Measurements from ENCODE around the gene TUBGCP3.
"Not testable (repeated sequence)": the region's sequence is repeated elsewhere in the genome, so short reads cannot be mapped to it uniquely, and the experiment has no call there.

The TUBGCP3 gene

DNA sequence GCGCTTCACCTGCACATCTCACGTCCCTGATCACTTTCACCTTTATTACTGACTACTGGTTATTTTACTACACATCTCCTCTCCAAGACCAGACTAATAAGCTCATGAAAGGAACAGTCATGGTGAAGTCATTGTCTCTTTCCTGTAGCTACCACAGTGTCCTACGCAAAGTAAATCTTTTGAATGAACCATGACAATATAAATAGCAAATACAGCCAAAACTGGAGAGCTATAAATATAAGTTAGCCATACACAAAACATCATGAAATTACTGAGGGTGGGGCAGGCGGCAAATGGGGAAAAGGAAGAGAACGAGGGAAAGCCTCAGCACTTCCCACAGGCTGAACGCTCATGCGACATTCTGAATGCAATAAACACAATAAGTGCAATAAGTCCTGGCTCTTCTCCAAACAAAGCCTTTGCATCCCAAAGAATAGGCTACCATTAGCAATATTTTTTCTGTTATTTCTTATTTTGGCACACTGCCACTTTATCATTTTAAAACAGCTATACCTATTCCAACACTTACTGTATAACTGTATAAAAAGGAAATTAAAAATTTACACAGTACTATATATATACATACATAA, 62.5 kb downstream of the TUBGCP3 start:
- no peak for DNase-seq

DNA sequence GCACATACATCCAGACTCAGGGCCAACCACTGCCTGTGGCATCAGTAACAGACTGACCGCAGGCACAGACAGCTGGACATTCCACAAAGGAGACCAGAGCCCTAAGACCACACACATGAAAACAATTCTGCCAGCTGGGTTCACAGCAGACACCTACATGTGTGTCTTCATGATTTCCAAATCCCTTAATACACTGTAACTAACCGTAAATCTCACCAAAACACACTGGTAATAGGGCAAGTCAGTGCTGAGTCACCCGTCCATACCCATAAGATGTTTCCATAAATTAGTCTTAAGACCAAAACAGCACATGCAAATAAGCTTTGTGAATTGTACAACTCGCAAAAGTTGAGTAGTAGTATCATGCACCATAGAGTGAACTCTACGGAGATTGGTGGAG, 65.4 kb downstream of the TUBGCP3 start:
- DNase-seq, result no peak

DNA sequence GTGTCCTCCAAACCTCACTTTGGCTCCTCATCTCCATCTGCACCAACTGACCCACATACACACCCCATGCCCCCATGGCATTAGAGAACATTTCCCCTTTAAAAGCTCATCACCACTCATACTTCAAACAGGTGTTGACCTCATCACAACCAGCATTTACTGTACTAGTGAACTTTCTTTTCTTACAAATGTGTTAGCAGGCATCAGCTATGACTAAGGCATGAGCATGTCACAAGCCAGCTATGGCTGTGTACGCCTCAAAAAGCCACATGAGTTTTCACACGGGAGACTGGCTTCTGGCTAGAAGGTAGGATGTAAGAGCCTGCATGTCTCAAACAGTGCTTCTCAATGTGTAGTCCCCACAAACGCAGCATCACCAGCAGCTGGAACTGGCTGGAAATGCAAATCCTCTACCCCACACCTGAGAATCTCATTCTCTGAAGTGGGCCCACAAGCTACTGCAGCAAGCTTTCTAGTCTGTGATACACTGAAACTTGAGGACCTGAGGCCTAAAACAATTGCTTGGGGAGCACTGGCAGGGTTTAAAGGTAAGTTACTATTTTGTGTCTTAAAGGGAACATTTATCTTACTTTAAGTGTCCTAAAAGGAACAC, 66.8 kb downstream of the TUBGCP3 start:
- no peak for DNase-seq

DNA sequence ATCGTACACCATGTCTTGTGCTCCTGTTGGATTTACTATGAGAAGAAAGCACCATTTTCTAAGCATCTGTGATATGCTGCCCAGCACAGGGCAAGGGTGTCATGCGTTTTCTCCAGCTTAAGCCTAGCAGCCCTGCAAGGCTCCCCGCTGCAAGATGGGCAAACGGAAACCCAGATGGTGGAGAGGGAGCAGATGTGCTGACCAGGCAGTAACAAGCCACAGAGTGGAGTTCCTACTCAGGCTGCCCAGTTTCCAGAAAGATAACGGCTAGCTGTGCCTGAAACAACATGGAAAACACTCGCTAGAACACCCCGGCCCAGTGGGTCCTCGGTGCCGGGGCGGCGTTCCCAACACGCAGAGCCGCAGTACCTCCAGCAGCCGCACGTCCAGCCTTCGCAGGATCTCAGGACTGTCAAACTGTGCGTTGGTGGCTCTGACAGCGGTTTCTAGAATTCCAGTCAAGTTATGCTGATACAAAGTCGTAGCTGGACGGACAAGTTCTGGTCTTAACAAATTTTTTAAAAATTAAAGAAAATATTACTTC, 68.4 kb downstream of the TUBGCP3 start:
- no peak for DNase-seq

DNA sequence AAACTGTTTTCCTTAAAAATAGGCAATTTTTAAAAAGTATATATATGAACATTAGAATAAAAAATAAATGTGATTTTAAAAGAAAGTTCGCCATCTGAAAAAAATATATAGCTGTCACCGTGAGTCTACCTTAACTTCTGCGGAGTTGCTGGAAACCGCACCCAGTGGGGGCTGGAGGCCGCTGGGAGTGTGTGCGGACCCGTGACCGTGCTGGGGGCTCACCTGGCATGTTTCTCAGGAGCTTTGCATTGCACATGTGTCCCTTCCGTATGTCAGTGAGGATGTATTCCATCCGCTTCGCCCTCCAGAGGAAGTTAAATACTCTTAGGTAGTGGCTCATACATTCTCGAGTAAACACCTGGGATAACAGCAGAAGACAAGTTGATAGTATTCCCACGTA, 71.7 kb downstream of the TUBGCP3 start:
- DNase-seq, result no peak

DNA sequence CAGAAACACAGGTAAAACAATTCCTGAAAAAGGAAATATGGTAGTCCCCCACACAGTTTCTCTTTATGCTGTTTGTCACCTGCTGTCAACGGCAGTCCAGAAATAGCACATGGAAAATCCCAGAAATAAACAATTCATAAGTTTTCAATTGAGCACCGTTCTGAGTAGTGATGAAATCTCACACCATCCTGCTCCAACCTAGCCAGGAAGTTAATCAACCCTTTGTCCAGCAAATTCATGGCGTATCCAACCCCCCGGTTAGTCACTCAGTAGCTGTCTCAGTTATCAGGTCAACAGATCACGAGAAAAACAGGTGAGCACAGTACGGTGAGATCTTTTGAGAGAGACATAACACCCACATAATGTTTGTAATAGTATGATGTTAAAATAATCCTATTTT, 74.2 kb downstream of the TUBGCP3 start:
- DNase-seq, result no peak

DNA sequence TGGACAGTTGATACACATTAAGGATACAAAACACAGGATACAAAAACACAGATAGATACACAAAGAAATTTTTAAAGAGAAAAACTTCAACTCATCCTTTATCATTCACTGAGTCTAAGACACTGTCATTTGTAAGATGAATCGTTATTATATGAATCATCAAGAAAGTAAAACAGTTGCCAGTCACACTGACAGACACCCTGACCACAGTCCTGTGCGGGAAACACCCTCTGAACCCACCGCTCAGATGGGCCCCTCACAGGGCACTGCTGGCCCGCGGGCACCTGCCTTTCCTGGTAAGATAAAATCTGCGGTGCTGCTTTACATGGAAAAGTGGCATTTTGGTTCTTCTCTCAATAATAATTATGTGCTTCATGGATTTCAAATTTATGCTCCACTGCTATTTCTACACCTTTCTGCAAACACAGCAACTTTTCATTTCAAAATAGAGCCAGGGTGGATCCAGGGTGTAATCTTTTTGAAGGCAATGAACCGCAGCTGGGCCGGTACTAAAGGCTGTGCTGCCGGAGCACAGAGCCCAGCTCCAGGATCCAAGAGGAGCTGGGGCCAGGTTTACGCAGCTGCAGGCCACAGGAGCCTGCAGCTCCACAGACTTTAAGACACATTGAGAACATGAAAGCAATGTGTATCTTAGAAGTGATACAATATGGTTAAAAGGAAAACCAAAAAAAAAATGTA, 76.8 kb downstream of the TUBGCP3 start:
- DNase-seq, result no peak

DNA sequence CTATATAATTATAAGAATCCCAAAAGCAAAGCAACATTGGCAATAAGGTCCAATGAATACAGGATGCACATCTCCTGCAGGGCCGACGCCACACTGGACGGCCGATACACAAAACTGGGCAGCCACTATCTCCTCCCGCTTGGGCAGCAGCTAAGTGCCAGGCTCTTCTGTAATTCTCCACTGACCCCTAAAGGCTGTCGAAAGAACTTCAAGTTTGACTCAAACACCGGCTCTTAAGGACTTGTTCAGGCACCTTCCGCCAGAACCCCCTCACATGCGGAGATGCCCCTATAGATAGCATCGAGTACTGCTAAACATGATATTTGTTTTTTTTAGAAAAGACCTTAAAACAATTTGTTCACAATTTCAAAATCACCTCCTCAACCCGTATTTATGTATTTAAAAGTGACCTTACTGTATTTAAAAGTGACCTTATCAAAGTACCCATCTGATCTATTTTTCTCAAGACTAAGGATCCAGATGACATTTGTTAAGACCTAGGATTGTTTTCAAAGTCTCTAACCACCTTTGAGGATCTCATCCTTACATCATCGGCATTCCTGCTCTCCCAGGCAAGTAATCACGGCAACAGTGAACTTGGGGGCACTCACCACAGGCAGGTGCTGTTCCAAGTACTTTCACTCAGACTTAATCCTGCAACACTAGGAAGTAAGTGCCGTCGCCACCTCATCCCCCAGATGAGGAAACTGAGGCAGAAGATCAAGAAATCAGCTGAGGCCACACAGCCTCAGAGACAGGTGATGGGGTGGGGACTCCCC, 77.8 kb downstream of the TUBGCP3 start:
- DNase-seq, result peak; percentile 64

DNA sequence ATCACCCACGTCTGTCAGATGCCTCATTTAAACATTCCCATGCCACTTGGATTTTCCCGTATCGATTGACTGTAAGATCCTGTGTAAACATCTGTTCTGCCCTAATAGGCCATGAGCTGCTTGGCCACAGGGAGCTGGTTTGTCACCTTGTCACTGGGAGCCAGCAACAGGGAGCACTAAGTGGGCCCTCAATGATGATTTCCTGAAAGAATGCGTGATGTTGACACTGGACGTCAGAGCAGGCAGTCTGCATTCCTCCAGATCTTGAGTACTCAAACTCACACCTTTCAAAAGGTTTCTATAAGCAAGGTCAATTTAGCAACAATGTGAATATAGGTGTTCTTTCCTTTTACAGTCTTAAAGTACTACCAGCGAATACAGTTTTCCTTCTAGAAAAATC, 78.8 kb downstream of the TUBGCP3 start:
- DNase-seq, result no peak

DNA sequence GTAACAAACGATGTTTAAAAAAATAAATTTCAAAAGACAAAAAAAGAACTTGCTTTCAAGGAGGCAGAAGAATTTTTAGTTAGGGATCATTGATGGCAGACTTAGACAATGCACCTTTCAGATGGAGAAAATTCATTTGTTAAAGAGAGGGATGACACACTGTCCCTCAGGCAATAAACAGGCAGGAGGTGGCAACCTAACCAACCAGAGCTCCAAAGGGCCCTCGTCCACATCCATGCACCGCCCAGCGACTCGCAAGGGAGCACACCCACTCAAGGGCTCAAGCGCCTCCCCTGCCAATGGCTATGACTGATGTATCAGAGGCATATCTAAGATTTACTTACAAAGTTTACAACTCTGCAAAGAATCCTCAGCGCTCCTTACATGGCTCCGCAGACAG, 81.9 kb downstream of the TUBGCP3 start:
- DNase-seq, result no peak

DNA sequence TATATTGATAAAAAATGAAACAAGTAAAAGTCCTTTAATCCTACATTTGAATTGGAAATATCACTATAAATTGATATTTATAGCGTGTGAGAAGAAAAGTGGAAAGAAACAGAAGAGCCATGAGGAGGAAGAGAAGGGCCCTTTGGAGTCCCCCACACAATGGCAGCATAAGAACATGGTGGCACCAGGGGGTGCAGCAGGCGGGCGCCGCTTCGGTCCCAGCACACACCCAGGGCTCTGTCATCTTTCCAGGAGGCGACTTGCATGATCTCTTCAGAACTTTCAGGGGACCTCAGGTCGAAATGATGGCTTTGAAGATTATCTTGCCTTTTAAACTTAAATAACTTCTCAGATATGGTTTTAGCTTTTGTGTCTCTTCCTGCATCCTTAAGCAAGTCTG, 91.8 kb downstream of the TUBGCP3 start:
- DNase-seq, result no peak

DNA sequence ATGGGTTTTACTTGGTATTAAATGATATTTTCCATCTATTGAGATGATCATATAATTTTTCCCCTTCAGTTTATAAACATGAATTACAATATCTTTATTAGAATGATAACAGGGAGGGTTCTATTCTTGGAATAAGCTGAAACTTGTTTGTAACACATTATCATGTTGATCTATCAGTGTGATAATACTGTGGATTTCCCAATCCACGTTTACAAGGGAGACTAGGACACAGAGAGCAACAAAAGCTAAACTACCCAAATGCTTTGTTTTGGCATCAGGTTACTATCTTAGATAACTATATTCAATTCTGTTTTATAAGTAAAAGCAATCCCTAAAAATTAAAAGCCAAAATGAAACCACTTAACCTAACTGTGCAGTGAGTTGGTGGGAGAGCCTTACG, 92.5 kb downstream of the TUBGCP3 start:
- no peak for DNase-seq

DNA sequence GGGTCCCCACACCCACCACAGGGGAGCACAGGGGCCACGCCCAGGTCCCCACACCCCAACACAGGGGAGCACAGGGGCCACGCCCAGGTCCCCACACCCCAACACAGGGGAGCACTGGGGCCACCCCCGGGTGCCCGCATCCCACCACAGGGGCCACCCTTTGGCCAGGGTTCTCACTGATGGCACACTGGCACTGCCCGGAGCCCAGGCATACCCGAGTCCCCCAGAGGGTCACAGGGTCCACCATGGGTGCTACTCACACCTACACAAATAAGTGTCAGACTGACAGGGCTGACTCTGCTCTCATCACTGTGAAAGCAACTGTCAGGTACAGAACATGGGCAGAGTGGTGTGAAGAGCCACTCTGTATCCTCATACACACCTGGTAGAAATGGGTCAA, 98.8 kb downstream of the TUBGCP3 start:
- DNase-seq, result no peak

DNA sequence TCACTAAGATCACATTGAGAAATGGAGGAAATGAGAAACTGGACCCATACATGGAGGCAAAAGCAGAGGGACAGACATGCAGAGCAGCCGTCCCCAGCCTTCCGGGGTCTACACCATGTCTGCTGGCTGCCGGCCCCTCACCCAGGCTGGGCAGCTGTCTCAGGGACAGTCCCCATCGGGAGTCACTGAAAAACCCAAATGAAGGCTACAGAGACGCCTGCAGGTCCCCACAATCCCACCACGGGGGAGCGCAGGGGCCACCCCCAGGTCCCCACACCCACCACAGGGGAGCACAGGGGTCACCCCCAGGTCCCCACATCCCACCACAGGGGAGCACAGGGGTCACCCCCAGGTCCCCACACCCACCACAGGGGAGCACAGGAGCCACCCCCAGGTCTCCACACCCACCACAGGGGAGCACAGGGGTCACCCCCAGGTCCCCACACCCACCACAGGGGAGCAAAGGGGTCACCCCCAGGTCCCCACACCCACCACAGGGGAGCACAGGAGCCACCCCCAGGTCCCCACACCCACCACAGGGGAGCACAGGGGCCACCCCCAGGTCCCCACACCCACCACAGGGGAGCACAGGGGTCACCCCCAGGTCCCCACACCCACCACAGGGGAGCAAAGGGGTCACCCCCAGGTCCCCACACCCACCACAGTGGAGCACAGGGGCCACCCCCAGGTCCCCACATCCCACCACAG, 99.5 kb downstream of the TUBGCP3 start:
- not testable (repeated sequence) for DNase-seq

DNA sequence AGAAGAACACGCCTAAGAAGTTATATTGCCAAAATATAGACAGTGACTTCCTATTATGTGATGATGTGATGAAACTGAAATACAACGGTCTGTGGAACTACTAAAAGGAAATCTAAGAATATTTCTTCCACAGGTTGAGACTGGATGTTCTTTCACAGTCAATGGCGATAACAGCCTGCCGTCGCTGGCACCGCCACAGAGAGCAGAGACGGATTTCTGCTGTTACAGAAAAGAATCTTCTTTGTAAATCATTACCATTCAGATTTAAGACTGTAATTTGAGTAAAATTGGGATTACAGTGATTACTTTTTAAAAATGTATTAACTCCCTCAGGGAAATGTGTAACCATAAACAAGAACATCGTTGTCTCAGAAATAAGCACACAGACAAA, 100.8 kb downstream of the TUBGCP3 start:
- DNase-seq, result no peak

DNA sequence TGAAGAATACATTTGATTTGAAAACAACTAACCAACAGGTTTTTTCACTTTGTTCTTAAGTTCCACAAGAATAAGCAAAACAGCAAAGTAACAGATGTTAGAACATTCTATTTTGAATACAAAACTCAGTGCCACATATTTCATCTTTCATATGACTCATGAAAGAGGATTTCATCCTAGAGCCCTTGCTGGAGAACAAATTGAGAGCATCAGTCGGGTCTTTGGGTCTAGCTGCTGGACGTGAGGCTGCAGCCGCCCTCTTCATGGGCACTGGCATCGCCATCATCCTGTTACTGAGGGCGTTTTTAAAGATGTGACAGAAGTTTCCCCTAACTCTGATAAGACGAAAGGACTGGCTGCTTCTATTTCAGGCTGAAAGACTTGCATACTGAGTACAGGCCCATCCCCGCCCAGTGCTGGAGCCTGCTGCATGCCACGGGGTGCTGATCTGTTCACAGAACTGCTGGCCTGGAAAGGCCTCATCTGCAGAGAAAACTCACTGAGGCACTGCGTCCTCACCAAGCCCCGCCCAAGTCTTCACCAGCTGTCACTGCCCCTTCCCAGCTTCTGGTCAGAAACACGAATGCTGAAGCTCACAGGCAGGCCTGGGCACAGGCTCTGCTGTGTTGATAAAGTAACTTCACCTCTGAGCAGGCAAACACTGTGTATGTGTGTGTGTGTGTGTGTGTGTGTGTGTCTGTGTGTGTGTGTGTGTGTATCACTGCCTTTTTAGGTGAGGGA, 101.4 kb downstream of the TUBGCP3 start:
- DNase-seq, result no peak

DNA sequence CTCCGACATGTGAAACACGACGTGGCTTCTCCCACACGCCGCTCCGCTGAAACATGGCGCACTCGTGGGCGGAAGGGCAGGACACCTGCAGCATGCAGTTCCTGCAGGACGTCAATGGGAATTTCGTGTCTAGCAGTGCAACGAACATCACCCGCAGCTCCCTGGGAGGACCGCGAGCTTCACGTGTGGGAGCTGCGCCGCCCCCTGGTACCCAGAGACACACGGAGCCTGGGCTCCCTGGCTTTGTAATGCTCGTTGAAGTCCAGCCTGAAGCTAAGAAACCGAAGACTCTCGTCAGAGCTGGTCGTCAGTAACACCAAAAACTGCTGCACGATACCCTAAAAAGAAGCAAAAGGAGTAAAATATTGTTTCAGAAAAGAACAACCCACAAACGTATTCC, 102.1 kb downstream of the TUBGCP3 start:
- not testable (repeated sequence) for DNase-seq

DNA sequence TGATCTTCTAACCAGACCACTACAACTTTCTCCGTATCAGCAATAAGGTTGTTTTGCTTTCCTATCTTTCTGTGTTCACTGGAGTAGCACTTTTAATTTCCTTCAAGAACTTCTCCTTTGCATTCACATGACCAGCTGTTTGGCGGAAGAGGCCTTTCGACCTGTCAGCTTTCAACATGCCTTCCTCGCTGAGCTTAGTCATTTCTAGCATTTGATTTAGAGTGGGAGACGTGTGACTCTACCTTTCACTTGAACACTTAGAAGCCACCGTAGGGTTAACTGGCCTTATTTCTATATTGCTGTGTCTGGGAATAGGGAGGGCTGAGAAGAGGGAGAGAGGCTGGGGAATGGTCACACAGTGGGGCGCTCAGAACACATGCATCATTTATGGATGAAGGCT, 104.7 kb downstream of the TUBGCP3 start:
- no peak for DNase-seq

DNA sequence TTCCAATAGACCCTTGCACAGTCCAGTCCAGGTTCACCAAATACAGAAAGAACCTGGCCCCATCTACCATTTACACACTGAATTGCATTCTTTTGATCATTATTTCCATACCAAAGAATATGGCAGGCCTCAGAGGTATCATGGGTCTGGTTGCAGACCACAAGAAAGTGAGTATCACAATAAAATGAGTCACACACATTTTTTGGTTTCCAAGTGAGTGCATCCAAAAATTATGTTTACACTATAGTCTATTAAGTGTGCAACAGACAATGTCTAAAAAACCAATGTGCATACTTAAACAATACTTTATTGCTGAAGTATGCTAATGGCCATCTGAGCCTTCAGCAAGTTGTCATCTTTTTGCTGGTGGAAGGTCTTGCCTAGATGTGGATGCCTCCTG, 106.5 kb downstream of the TUBGCP3 start:
- DNase-seq, result no peak

DNA sequence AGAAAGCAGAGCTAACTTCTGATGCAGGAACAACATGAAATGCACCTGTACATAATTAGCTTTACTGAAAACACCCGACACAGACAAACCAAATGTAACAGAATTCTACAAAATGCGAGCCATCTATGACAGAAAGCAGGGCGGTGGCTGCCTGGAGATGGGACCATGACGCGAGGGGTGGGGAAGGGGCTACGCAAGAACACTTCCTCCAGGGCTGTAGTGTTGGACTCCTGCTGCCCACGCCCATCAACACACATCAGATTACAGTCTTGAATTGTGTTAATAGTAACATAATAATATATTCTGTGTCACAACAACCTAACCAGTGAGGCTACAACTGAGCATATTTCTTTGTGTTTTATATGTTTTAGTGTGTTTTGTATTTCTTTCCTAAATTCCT, 108.6 kb downstream of the TUBGCP3 start:
- no peak for DNase-seq

DNA sequence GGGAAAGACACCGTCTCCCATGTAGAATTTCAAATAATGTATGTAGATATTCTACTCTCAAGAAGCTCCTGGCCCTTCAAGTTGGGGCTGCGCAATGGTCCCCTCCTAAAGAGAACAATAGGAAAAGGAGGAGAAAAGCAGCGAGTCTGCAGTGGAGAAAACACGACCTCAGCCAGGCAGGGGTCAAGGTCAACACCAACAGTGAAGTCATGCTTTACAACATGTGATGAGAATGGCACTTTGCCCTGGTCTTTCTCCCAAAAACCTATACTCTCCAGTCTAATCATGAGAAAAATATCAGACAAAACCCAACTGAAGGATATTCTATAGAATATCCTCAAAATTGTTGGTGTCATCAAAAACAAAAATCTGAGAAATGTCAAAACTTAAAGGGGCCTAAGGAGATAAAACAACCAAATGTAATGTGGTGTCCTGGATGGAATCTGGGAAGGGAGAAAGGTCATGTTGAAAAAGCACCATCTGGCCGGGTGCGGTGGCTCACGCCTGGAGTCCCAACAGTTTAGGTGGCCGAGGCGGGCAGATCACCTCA, 110.8 kb downstream of the TUBGCP3 start:
- DNase-seq, result no peak

DNA sequence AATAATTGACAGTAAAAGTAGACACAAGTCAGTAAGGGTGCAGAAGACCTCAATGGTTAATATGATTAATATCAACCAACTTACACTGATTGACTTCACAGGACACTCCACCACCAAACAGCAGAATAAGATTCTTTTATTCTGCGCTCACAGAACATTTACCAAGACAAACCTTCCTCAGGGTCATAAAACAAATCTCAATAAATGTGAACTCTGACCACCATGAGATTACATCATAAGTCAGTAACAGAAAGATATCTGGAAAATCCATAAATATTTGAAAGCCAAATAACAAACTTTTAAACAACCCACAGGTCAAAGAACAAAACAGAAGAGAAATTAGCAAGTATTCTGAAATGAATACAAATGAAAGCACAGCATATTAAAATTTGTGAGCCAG, 112.1 kb downstream of the TUBGCP3 start:
- DNase-seq, result no peak

All from NCI-H1105 treated with DMSO at 0.1 percent for 48 hours (cell line).